GM21360 (cell line): ENCODE results near the gene ZNF584.

Experiments
- ATAC-seq: cut with Tn5 transposase; IDR thresholded peaks from one replicate; pipeline ENCODE4 v1.9.1; 2021; ENCODE audit warnings: mild to moderate bottlenecking, moderate library complexity; ENCODE audit not compliant: unreplicated experiment

The ZNF584 gene

DNA sequence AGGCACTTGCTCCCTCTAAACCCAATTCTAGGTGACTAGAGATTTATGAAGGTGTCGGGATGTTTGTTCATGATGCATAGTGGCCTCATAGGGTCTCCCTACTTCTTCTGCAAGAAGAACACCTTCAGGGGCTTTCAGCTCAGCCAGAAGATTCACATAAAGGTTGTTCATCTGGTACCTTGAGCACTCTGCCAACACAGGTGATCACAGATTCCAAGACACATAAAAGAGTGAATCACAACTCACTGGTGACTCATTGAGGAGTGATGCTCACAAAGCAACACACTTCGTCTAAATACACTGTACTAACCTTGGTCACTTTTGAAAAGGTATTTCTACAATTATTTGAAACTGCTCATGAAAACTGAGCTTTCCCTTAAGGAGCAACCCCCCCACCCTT lies 51.6 kb downstream of the ZNF584 start:
- no peak for ATAC-seq

DNA sequence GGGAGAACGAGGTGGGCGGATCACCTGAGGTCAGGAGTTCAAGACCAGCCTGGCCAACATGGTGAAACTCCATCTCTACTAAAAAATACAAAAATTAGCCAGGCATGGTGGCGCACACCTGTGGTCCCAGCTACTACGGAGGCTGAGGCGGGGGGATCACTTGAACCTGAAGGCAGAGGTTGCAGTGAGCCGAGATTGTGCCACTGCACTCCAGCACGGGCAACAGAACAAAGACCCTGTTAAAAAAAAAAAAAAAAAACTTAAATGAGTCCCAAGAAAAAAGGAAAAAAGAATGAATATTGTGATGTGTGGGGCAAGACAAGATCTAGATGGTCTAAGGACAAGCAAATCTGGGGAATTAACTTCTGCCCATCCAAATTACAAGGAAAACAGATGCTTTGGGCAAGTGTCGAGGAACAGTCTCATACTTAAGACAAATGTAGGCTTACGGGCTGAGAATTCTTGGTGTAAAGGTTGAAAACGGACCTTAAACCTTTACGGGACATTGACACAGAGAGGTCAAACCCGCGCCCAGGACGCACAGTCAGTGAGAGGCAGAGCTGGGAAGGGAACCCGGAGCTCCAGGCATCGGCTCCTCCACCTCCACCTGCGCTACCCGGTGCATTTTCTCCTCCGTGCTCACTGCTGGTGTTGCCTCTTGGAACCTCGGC lies 57.8 kb downstream of the ZNF584 start:
- ATAC-seq, result no peak

DNA sequence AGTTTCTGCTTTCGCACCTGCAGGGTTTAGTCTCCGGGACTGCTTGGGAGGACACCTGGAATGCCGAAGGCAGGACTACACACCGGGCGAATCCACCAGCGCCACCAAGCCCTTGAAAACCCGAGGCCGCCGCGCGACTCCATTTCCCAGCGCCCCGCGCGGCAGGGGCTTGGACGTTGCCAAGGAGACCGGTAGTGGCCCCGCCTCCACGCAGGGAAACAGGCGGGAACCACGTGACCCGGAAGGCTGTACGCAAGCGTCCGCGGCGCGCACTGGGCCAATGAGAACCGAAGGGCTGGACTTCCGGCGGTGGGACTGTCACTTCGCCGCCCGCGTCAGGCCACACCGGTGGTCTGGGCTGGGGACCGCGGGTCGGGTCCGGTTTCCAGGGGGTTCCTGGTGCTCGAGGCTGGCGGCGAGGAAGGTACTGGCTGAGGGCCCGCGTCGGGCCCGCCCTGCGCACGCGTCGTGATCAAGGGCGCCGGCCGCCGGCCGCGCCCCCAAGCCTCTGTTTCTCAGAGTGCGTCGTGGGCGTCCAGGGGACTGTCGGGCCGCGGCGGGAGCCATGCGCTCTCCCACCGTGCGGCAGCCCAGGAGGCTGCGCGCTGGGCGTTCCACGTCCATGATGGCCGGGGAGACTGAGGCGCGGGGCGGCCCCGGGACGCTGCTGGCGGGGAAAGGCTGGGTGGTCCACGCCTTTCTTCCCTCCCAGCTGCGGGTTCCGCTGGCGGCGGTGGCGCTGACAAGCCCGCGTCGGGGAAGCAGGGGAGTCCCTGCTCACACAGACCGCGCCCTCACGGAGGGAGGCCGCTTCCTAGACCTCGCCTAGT lies 58.5 kb downstream of the ZNF584 start, which contains the start of gene ZNF324:
Gene ZNF324, plus strand, starts transcription at position 321 of the 830 bp plus-strand sequence. CDS start 2,106 bp downstream, outside the sequence.
- peak; percentile 80 for ATAC-seq
